H9 (cell line): ENCODE data around the gene VANGL2. TPM values are rescaled to one million over a fixed set of nuclear protein-coding genes. Genes with fewer than 3 reads are reported as not detected.
A peak's percentile ranks its signal among the peaks of the same experiment; 100 is the strongest.

Source experiments
- DNase-seq: peaks from one replicate; pipeline ENCODE4 v3.0.0-alpha.2; 2017
- H2AFZ ChIP-seq: one replicate; pipeline ENCODE4 v1.6.1; 2013; ENCODE audit warnings: mild to moderate bottlenecking, low read length, control low read depth, moderate library complexity
- H2AK5ac ChIP-seq: 2 replicates; pipeline ENCODE4 v1.6.1; 2013; ENCODE audit warnings: low read length, control low read depth, mixed read lengths; ENCODE audit not compliant: insufficient read length
- H2BK120ac ChIP-seq: one replicate; pipeline ENCODE4 v1.6.1; 2013; ENCODE audit warnings: low read depth, mild to moderate bottlenecking, low read length, control low read depth, inconsistent platforms; ENCODE audit not compliant: poor library complexity, severe bottlenecking
- H2BK12ac ChIP-seq: 2 replicates; pipeline ENCODE4 v1.6.1; 2013; ENCODE audit warnings: low read length, control low read depth, mixed read lengths, low read depth; ENCODE audit not compliant: insufficient read length
- H2BK15ac ChIP-seq: 2 replicates; pipeline ENCODE4 v1.6.1; 2013; ENCODE audit warnings: low read depth, low read length, control low read depth
- H2BK20ac ChIP-seq: one replicate; pipeline ENCODE4 v1.6.1; 2013; ENCODE audit warnings: low read depth, mild to moderate bottlenecking, low read length, control low read depth, inconsistent platforms; ENCODE audit not compliant: poor library complexity, severe bottlenecking
- H2BK5ac ChIP-seq: 2 replicates; pipeline ENCODE4 v1.6.1; 2013; ENCODE audit warnings: low read length, control low read depth, mixed read lengths; ENCODE audit not compliant: insufficient read length
- H3K14ac ChIP-seq: 2 replicates; pipeline ENCODE4 v1.6.1; 2013; ENCODE audit warnings: low read length, control low read depth; ENCODE audit not compliant: insufficient read depth
- H3K18ac ChIP-seq: 2 replicates; pipeline ENCODE4 v1.6.1; 2013; ENCODE audit warnings: low read depth, mild to moderate bottlenecking, mixed read lengths, low read length, control low read depth; ENCODE audit not compliant: insufficient read length
- H3K23ac ChIP-seq: 2 replicates; pipeline ENCODE4 v1.6.1; 2013; ENCODE audit warnings: low read length, control low read depth, mixed read lengths, low read depth; ENCODE audit not compliant: insufficient read length
- H3K23me2 ChIP-seq: 2 replicates; pipeline ENCODE4 v1.6.1; 2013; ENCODE audit warnings: low read depth, mild to moderate bottlenecking, mixed read lengths, low read length, control low read depth; ENCODE audit not compliant: insufficient read length, poor library complexity, severe bottlenecking
- H3K27ac ChIP-seq: 2 replicates; pipeline ENCODE4 v1.5.1; 2013; ENCODE audit warnings: low read length, control low read depth, mixed read lengths, low read depth; ENCODE audit not compliant: insufficient read length
- H3K27me3 ChIP-seq: 2 replicates; pipeline ENCODE4 v1.6.1; 2013; ENCODE audit warnings: low read length, control low read depth, inconsistent platforms; ENCODE audit not compliant: insufficient read depth
- H3K4ac ChIP-seq: 2 replicates; pipeline ENCODE4 v1.6.1; 2013; ENCODE audit warnings: low read depth, mild to moderate bottlenecking, control low read depth, inconsistent platforms, low read length, moderate library complexity
- H3K4me1 ChIP-seq: 2 replicates; pipeline ENCODE4 v1.6.1; 2013; ENCODE audit warnings: low read length, control low read depth, inconsistent platforms; ENCODE audit not compliant: insufficient read depth
- H3K4me2 ChIP-seq: 2 replicates; pipeline ENCODE4 v1.6.1; 2013; ENCODE audit warnings: low read length, control low read depth, mixed read lengths; ENCODE audit not compliant: insufficient read length, insufficient read depth
- H3K56ac ChIP-seq: 2 replicates; pipeline ENCODE4 v1.6.1; 2013; ENCODE audit warnings: low read depth, mild to moderate bottlenecking, mixed read lengths, low read length, control low read depth; ENCODE audit not compliant: insufficient read length
- H3K79me1 ChIP-seq: 2 replicates; pipeline ENCODE4 v1.6.1; 2013; ENCODE audit warnings: low read depth, mild to moderate bottlenecking, moderate library complexity, low read length, control low read depth, inconsistent platforms; ENCODE audit not compliant: insufficient read depth, poor library complexity, severe bottlenecking
- H3K79me2 ChIP-seq: 2 replicates; pipeline ENCODE4 v1.6.1; 2013; ENCODE audit warnings: low read length, control low read depth, inconsistent platforms; ENCODE audit not compliant: insufficient read depth
- H3K9ac ChIP-seq: 2 replicates; pipeline ENCODE4 v1.6.1; 2013; ENCODE audit warnings: low read length, control low read depth, mixed read lengths; ENCODE audit not compliant: insufficient read length; ENCODE audit errors: extremely low read depth
- H3K9me3 ChIP-seq: one replicate; pipeline ENCODE4 v1.6.1; 2013; ENCODE audit warnings: low read depth, low read length, inconsistent platforms; ENCODE audit not compliant: control insufficient read depth
- H3T11ph ChIP-seq: one replicate; pipeline ENCODE4 v1.6.1; 2013; ENCODE audit warnings: mild to moderate bottlenecking, low read length, control low read depth, inconsistent platforms
- H4K20me1 ChIP-seq: one replicate; pipeline ENCODE4 v1.6.1; 2013; ENCODE audit not compliant: control insufficient read depth, insufficient read length, insufficient read depth
- H4K5ac ChIP-seq: 2 replicates; pipeline ENCODE4 v1.6.1; 2013; ENCODE audit warnings: low read depth, mild to moderate bottlenecking, mixed read lengths, low read length, control low read depth; ENCODE audit not compliant: insufficient read length
- H4K8ac ChIP-seq: replicated peaks from 2 replicates; pipeline ENCODE4 v1.6.1; 2013; ENCODE audit warnings: low read length, control low read depth, mixed read lengths, low read depth; ENCODE audit not compliant: insufficient read length
- H4K91ac ChIP-seq: 2 replicates; pipeline ENCODE4 v1.6.1; 2013; ENCODE audit warnings: low read depth, mild to moderate bottlenecking, moderate library complexity, mixed read lengths, low read length, control low read depth; ENCODE audit not compliant: insufficient read length
- H3K27ac Mint-ChIP-seq, 3 experiments: 2 replicates in 2 of 3; 3 replicates in 1 of 3; pipeline ENCODE4 v1.8.0; 2020 to 2021; ENCODE audit warnings: mixed read lengths in 3 of 3, mild to moderate bottlenecking in 1 of 3, moderate library complexity in 1 of 3
- H3K27me3 Mint-ChIP-seq: 2 replicates; pipeline ENCODE4 v1.8.0; 2021; ENCODE audit warnings: low read depth, mild to moderate bottlenecking, moderate library complexity, mixed read lengths
- H3K36me3 Mint-ChIP-seq, 3 experiments: 2 replicates in 2 of 3; 3 replicates in 1 of 3; pipeline ENCODE4 v1.8.0; 2020 to 2021; ENCODE audit warnings: low read depth in 3 of 3, mixed read lengths in 3 of 3; ENCODE audit not compliant: insufficient read depth in 1 of 3
- H3K4me1 Mint-ChIP-seq, 2 experiments: 2 replicates each; pipeline ENCODE4 v1.8.0; 2020; ENCODE audit warnings: mixed read lengths in 2 of 2
- H3K4me3 Mint-ChIP-seq, 2 experiments: 2 replicates in 1 of 2; 3 replicates in 1 of 2; pipeline ENCODE4 v1.8.0; 2020 to 2021; ENCODE audit warnings: mild to moderate bottlenecking in 2 of 2, mixed read lengths in 2 of 2, moderate library complexity in 1 of 2
- H3K9me3 Mint-ChIP-seq, 2 experiments: 2 replicates in 1 of 2; 3 replicates in 1 of 2; pipeline ENCODE4 v1.8.0; 2020; ENCODE audit warnings: mild to moderate bottlenecking in 2 of 2, mixed read lengths in 2 of 2, moderate library complexity in 1 of 2
- WGBS: extraction: QIAGEN DNeasy Blood & Tissue Kit; methylation state at CpG from one replicate; pipeline ENCODE4 v1.1.7; 2013; ENCODE audit warnings: missing lambda C conversion rate, low lambda C conversion rate, mixed read lengths; ENCODE audit not compliant: insufficient read length; ENCODE audit errors: extremely low coverage; 5-methylcytosine and 5-hydroxymethylcytosine counted together
- total RNA-seq: library from RNA; stranded (reverse); gene quantifications from 2 replicates; pipeline ENCODE4 v1.2.1, GENCODE V29; 2021
- TF ChIP-seq, protein P1 (sequence below): fragments of 200-600 bp; sonication (generic); conservative IDR thresholded peaks from 3 replicates; pipeline ENCODE4 v1.8.0; 2021; ENCODE audit warnings: antibody characterized with exemption, mild to moderate bottlenecking

The VANGL2 gene
- total RNA-seq, 1 experiment from 2014 or later = 58.5 TPM

DNA sequence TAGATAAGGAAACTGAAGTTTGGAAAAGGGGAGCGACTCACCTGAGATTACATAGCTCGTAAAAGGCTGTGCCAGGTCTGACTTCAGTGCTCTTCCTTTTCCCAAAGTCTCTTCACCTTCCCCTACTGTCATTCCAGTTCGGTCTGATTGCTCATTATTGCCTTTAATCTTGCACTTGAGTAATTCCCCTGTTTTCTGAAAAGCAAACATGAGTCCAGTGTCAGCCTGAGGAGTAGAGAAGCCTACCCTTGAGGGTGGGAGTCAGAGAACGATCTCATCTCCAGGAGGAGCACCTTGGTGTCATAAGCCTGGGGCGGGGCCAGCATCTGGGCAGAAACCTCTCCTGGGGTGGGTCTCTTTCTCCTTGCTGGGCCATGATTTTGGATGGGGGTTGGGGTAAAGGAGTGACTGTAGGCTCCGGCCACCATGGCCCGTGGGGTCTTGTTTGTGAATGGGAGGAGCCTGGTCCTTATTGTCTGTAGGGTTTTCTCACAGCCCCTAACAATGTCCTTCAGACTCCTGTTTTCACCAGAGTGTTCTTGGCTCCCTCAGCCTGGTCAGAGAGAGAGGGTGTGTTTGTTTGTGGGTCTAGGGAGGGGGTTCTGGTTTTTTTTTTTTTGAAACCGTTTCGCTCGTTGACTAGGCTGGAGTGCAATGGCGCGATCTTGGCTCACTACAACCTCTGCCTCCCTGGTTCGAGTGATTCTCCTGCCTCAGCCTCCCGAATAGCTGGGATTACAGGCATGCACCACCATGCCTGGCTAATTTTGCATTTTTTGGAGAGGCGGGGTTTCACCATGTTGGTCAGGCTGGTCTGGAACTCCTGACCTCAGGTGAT lies 6.0 kb downstream of the VANGL2 start:
- Histone ChIP-seq H2AFZ (no peak overlapping the region), H4K20me1 (peaks cover 4% of the 10 kb centered on the region), H3K4me1 (peaks cover 32% of the 10 kb centered on the region), H3K27ac (no peak overlapping the region), H3T11ph (no peak overlapping the region), H3K56ac (no peak overlapping the region), H3K9me3 (no peaks in the 10 kb centered on the region), H2BK5ac (no peak overlapping the region), H4K91ac (no peak overlapping the region), H2BK120ac (no peak overlapping the region), H3K9ac (no peak overlapping the region), H3K14ac (no peak overlapping the region), H3K27me3 (no peaks in the 10 kb centered on the region), H2BK20ac (no peak overlapping the region), H3K23ac (no peak overlapping the region), H3K18ac (no peak overlapping the region), H2BK12ac (no peak overlapping the region), H3K79me1 (peaks cover under 1% of the 10 kb centered on the region), H2BK15ac (no peak overlapping the region), H3K79me2 (peaks cover 22% of the 10 kb centered on the region; the same call in 1 of the 2 replicates), H3K4me2 (no peak overlapping the region), H4K5ac (no peak overlapping the region), H2AK5ac (no peak overlapping the region), H3K23me2 (peaks cover 8% of the 10 kb centered on the region), H3K4ac (no peak overlapping the region), H4K8ac (no peak overlapping the region)
- peaks cover 93 to 95% of the 10 kb centered on the region in 2 experiments for H3K4me1 Mint-ChIP-seq
- H3K27me3 Mint-ChIP-seq = no peaks in the 10 kb centered on the region
- TF ChIP-seq, protein P1, sequence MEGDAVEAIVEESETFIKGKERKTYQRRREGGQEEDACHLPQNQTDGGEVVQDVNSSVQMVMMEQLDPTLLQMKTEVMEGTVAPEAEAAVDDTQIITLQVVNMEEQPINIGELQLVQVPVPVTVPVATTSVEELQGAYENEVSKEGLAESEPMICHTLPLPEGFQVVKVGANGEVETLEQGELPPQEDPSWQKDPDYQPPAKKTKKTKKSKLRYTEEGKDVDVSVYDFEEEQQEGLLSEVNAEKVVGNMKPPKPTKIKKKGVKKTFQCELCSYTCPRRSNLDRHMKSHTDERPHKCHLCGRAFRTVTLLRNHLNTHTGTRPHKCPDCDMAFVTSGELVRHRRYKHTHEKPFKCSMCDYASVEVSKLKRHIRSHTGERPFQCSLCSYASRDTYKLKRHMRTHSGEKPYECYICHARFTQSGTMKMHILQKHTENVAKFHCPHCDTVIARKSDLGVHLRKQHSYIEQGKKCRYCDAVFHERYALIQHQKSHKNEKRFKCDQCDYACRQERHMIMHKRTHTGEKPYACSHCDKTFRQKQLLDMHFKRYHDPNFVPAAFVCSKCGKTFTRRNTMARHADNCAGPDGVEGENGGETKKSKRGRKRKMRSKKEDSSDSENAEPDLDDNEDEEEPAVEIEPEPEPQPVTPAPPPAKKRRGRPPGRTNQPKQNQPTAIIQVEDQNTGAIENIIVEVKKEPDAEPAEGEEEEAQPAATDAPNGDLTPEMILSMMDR = no peak
- no CpG with 5 or more reads among the region's 15 CpGs for WGBS
- H3K4me3 Mint-ChIP-seq = no peak overlapping the region; a peak in 1 of 5 replicates
- H3K36me3 Mint-ChIP-seq = peaks cover 4 to 25% (median 7%) of the 10 kb centered on the region in 3 experiments; a peak in 6 of 7 replicates
- H3K27ac Mint-ChIP-seq = peak overlapping the region in 2 of 3 experiments; percentile 21 to 79; a peak in 4 of 7 replicates
- no peak for DNase-seq
- H3K9me3 Mint-ChIP-seq = no peaks in the 10 kb centered on the region
